HCT116 (cell line): ENCODE data around the gene DNAH5.

Experiments
- ELF1 ChIP-seq: IDR thresholded peaks from 2 replicates; pipeline ENCODE4 v1.6.1; 2012; ENCODE audit warnings: low read depth, borderline replicate concordance
- FOSL1 ChIP-seq: IDR thresholded peaks from 2 replicates; pipeline ENCODE4 v1.6.1; 2012; ENCODE audit warnings: low read depth
- POLR2A ChIP-seq: IDR thresholded peaks from 2 replicates; pipeline ENCODE4 v1.7.0; 2011; ENCODE audit warnings: borderline replicate concordance; ENCODE audit not compliant: insufficient read depth, insufficient read length; ENCODE audit errors: extremely low read depth
- POLR2AphosphoS5 ChIP-seq: IDR thresholded peaks from 2 replicates; pipeline ENCODE4 v1.6.1; 2011; ENCODE audit warnings: mild to moderate bottlenecking, low read depth, low read length, moderate library complexity
- ZFX ChIP-seq: fragments of 450-650 bp; IDR thresholded peaks from 2 replicates; pipeline ENCODE4 v1.6.1; 2017
- TF ChIP-seq, protein P1 (sequence below), 3 experiments: fragments of 200-600 bp in 1 of 3; sonication (generic) in 1 of 3; IDR thresholded peaks in 2 of 3; conservative IDR thresholded peaks in 1 of 3; 2 replicates each; pipeline ENCODE4 v1.5.1; 2012 to 2017; ENCODE audit warnings: low read depth in 2 of 3, low read length in 2 of 3, antibody characterized with exemption in 1 of 3, borderline replicate concordance in 1 of 3, control low read depth in 1 of 3, mild to moderate bottlenecking in 1 of 3, mixed read lengths in 1 of 3, mixed run types in 1 of 3, moderate library complexity in 1 of 3; ENCODE audit not compliant: insufficient read depth in 1 of 3

DNA sequence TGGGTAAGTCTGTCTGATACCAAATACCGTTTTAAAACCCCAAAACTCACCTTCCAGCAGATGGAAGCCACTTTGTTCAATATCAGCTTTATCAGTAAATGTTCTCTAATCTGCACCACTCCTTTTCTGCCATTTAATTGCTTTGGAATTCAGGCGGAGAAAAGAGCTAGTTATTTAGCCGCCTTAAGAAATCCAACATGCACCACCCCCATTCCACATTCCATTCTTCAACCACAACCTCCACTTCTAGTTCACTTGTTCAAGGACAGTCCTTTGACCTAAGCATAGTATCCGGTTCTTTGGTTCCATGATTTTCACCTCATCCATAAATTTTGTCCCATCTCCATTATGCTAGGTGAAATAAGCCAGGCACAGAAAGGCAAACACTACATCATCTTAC, 240.1 kb downstream of the DNAH5 start:
- TF ChIP-seq, protein P1, sequence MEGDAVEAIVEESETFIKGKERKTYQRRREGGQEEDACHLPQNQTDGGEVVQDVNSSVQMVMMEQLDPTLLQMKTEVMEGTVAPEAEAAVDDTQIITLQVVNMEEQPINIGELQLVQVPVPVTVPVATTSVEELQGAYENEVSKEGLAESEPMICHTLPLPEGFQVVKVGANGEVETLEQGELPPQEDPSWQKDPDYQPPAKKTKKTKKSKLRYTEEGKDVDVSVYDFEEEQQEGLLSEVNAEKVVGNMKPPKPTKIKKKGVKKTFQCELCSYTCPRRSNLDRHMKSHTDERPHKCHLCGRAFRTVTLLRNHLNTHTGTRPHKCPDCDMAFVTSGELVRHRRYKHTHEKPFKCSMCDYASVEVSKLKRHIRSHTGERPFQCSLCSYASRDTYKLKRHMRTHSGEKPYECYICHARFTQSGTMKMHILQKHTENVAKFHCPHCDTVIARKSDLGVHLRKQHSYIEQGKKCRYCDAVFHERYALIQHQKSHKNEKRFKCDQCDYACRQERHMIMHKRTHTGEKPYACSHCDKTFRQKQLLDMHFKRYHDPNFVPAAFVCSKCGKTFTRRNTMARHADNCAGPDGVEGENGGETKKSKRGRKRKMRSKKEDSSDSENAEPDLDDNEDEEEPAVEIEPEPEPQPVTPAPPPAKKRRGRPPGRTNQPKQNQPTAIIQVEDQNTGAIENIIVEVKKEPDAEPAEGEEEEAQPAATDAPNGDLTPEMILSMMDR (IDR thresholded peaks at IDR 0.05 in 2 of 3, conservative IDR thresholded peaks at IDR 0.05 in 1 of 3; ENCODE audit: borderline replicate concordance in 1 of 3, insufficient read depth in 1 of 3, low read depth in 2 of 3, low read length in 2 of 3) = no peak
- TF ChIP-seq POLR2AphosphoS5 = no peak
- no peak for TF ChIP-seq POLR2A
- no peak for TF ChIP-seq ZFX
- no peak for TF ChIP-seq FOSL1
- no peak for TF ChIP-seq ELF1
